Smooth muscle cell (in vitro differentiated cells): Measurements from ENCODE around the gene INSIG2. TPM values are rescaled to one million over a fixed set of nuclear protein-coding genes. Genes with fewer than 3 reads are reported as not detected.
A peak's percentile ranks its signal among the peaks of the same experiment; 100 is the strongest.

Experiments used
- DNase-seq: peaks from one replicate; lab custom pipeline; 2025; ENCODE audit not compliant: unreplicated experiment; lab: John Stamatoyannopoulos, UW
- H2AFZ ChIP-seq: fragments of 200-600 bp; sonication (generic); 2 replicates; pipeline ENCODE4 v1.6.0; 2016; ENCODE audit warnings: antibody characterized with exemption, low read depth, mild to moderate bottlenecking
- H3F3A ChIP-seq: fragments of 200-600 bp; sonication (generic); 2 replicates; pipeline ENCODE4 v1.6.0; 2017; ENCODE audit warnings: antibody characterized with exemption, low read depth
- H3K27ac ChIP-seq: fragments of 200-600 bp; sonication (generic); 2 replicates; pipeline ENCODE4 v1.5.1; 2016; ENCODE audit warnings: low read depth, mild to moderate bottlenecking
- H3K27me3 ChIP-seq: fragments of 200-600 bp; sonication (generic); 2 replicates; pipeline ENCODE4 v1.6.1; 2016; ENCODE audit warnings: low read depth, mild to moderate bottlenecking
- H3K36me3 ChIP-seq: fragments of 200-600 bp; sonication (generic); 2 replicates; pipeline ENCODE4 v1.5.1; 2016; ENCODE audit warnings: low read depth
- H3K4me1 ChIP-seq: fragments of 200-600 bp; sonication (generic); 2 replicates; pipeline ENCODE4 v1.5.1; 2016; ENCODE audit warnings: low read depth
- H3K4me2 ChIP-seq: fragments of 200-600 bp; sonication (generic); 2 replicates; pipeline ENCODE4 v1.6.0; 2016; ENCODE audit warnings: mild to moderate bottlenecking
- H3K4me3 ChIP-seq: fragments of 200-600 bp; sonication (generic); 2 replicates; pipeline ENCODE4 v1.5.1; 2016; ENCODE audit warnings: mild to moderate bottlenecking
- H3K79me2 ChIP-seq: fragments of 200-600 bp; sonication (generic); 2 replicates; pipeline ENCODE4 v1.6.0; 2016; ENCODE audit warnings: low read depth, mild to moderate bottlenecking
- H3K9ac ChIP-seq: fragments of 200-600 bp; sonication (generic); 2 replicates; pipeline ENCODE4 v1.6.0; 2016; ENCODE audit warnings: low read depth
- H3K9me3 ChIP-seq: fragments of 200-600 bp; sonication (generic); replicated peaks from 2 replicates; pipeline ENCODE4 v1.5.1; 2016; ENCODE audit warnings: low read depth
- H4K20me1 ChIP-seq: fragments of 200-600 bp; sonication (generic); 2 replicates; pipeline ENCODE4 v1.6.0; 2016; ENCODE audit warnings: low read depth
- WGBS: methylation state at CpG from one replicate; pipeline ENCODE4 v1.1.7; 2016; ENCODE audit warnings: low lambda C conversion rate; 5-methylcytosine and 5-hydroxymethylcytosine counted together
- polyA plus RNA-seq: library from polyadenylated mRNA; unstranded; fragments of >200 nt; fragmentation: Nextera tagmentation; extraction: Ambion mirVana; gene quantifications from 2 replicates; pipeline ENCODE4 v1.2.1, GENCODE V29; 2016
- total RNA-seq: library from RNA; depleted of rRNA; stranded (reverse); fragments of >200 nt; gene quantifications from 2 replicates; pipeline ENCODE4 v1.2.3, GENCODE V29; 2014
- TF ChIP-seq, protein P1 (sequence below): fragments of 200-600 bp; sonication (generic); IDR thresholded peaks from 2 replicates; pipeline ENCODE4 v1.5.1; 2017; ENCODE audit warnings: borderline replicate concordance, mild to moderate bottlenecking, antibody characterized with exemption; ENCODE audit not compliant: insufficient read depth, poor library complexity, severe bottlenecking

INSIG2 gene
- total and polyA plus RNA-seq, 2 experiments from 2014 or later, result 51.6 to 85.6 TPM

DNA sequence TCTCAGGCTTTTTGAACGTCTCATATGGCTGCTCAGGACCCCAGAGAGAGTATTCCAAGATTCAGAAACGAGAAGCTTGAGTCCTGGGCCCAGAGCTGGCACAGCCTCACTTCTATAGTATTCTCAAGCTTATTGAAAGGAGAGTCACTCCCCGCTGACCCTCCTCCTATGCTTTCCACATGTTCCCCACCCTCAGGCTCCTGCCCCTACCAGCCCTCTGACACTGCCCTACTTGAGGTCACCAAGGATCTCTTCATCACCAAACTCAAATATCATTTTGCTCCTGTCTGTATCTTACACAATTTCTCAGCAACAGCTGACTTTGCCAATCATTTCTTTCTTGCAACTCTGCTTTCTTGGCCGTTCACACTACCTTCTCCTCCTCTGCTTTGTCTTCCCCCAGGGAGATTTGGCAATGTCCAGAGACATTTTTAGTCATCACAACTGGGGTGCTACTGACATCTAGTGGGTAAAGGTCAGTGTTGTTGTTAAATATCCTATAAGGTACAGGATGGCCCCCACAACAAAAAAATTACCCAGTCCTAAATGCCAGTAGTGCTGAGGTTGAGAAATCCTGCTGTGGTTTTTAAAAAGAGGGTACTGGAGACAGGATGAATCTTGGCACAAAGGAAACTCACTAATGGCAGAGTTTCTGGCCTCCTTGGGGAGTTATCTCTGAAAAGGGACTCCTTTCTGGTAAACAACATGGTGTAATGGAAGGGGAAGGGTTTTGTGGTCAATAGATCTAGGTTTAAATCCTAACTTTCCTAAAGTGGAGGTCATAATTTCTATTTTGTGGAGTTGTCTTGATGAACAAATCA is 26.9 kb upstream of the INSIG2 start:
- DNase-seq, result no peak
- Histone ChIP-seq H3K4me1 (peaks cover 3% of the 10 kb centered on the region), H3K27ac (peak overlapping the region; percentile 17), H3K79me2 (no peaks in the 10 kb centered on the region), H4K20me1 (no peaks in the 10 kb centered on the region), H3K9me3 (no peaks in the 10 kb centered on the region), H3F3A (peaks cover 19% of the 10 kb centered on the region), H3K9ac (no peak overlapping the region), H3K27me3 (no peaks in the 10 kb centered on the region), H3K4me2 (peak overlapping the region; percentile 53), H3K4me3 (no peak overlapping the region), H3K36me3 (no peaks in the 10 kb centered on the region), H2AFZ (peak overlapping the region; percentile 10)
- WGBS, result 71% methylated on average over 3 of the region's 4 CpGs
- TF ChIP-seq, protein P1, sequence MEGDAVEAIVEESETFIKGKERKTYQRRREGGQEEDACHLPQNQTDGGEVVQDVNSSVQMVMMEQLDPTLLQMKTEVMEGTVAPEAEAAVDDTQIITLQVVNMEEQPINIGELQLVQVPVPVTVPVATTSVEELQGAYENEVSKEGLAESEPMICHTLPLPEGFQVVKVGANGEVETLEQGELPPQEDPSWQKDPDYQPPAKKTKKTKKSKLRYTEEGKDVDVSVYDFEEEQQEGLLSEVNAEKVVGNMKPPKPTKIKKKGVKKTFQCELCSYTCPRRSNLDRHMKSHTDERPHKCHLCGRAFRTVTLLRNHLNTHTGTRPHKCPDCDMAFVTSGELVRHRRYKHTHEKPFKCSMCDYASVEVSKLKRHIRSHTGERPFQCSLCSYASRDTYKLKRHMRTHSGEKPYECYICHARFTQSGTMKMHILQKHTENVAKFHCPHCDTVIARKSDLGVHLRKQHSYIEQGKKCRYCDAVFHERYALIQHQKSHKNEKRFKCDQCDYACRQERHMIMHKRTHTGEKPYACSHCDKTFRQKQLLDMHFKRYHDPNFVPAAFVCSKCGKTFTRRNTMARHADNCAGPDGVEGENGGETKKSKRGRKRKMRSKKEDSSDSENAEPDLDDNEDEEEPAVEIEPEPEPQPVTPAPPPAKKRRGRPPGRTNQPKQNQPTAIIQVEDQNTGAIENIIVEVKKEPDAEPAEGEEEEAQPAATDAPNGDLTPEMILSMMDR, result peak; percentile 58

- peak overlapping the region; percentile 17 for H3K27ac ChIP-seq
- H3K4me2 ChIP-seq, result peak overlapping the region; percentile 53
- H3K9me3 ChIP-seq, result no peaks in the 10 kb centered on the region
- no peak overlapping the region for H3K4me3 ChIP-seq
- TF ChIP-seq, protein P1, result no peak
- H4K20me1 ChIP-seq, result no peaks in the 10 kb centered on the region
- H3K4me1 ChIP-seq, result peaks cover 3% of the 10 kb centered on the region
- no peak overlapping the region for H3K9ac ChIP-seq
- no peak for DNase-seq
- H3F3A ChIP-seq, result peaks cover 19% of the 10 kb centered on the region
- no peaks in the 10 kb centered on the region for H3K27me3 ChIP-seq
- H2AFZ ChIP-seq, result no peak overlapping the region
- H3K36me3 ChIP-seq, result no peaks in the 10 kb centered on the region
- H3K79me2 ChIP-seq, result no peaks in the 10 kb centered on the region
Observed at GRCh38 chr2:118062048-118062447, 26.2 kb upstream of the INSIG2 start.

- Histone ChIP-seq H3K9me3 (no peaks in the 10 kb centered on the region), H4K20me1 (no peaks in the 10 kb centered on the region), H3K4me2 (no peak overlapping the region), H2AFZ (no peak overlapping the region), H3K36me3 (no peaks in the 10 kb centered on the region), H3K9ac (no peak overlapping the region), H3F3A (peaks cover 19% of the 10 kb centered on the region), H3K4me1 (peaks cover 3% of the 10 kb centered on the region), H3K27ac (no peak overlapping the region), H3K27me3 (no peaks in the 10 kb centered on the region), H3K4me3 (no peak overlapping the region), H3K79me2 (no peaks in the 10 kb centered on the region)
- WGBS, result 51% methylated on average over 2 of the region's 2 CpGs
- DNase-seq, result no peak
- TF ChIP-seq, protein P1, result no peak
Observed at GRCh38 chr2:118062669-118063068, 25.6 kb upstream of the INSIG2 start.
